GM21381 (cell line): ENCODE data around the gene ARMH1.

ENCODE experiments used
- ATAC-seq: cut with Tn5 transposase; IDR thresholded peaks from one replicate; pipeline ENCODE4 v1.9.1; 2021; ENCODE audit warnings: mild to moderate bottlenecking, moderate library complexity; ENCODE audit not compliant: unreplicated experiment

Gene ARMH1

GRCh38 chr1:44643721-44644334 lies 30.7 kb upstream of the ARMH1 start:
- ATAC-seq: no peak

- no peak for ATAC-seq
These were observed 29.7 kb upstream of the ARMH1 start for GRCh38 chr1:44644806-44645205.

DNA sequence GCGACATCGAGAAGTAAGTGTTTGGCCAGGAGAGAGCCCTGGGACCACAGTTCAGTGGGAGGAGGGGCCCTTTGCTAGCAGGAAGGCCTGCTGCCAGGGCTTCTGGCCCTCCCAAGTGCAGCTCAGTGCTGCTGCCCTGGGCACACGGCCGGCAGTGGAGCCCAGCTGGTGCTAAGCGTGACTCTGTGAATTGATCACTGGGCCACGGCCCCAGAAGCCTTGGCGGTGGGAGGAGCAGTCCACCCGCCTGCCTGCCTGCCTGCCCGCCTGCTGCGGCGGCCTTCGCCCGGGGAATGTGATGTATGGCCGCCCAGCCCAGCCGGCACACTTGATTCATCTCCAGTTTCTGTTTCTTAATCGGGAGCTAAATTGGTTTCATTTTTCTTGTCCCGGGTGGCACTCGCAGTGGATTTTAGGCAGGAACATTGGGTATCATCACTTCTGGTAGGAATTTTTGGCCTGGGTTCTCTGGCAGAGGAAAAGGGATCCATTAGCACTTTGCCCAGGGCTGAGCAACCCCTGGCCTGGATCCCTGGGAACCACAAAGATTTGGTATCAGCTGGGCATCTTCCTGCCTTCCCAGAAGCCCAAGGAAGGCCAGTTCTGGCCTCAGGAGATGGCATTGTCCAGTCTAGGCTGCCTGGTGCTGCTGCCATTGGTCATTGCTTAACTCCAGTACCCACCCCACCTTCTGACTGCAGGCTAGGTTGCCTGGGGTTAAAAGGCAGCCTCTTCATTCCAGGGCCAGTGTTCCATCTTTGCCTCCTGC lies 28.9 kb upstream of the ARMH1 start:
- ATAC-seq: no peak

DNA sequence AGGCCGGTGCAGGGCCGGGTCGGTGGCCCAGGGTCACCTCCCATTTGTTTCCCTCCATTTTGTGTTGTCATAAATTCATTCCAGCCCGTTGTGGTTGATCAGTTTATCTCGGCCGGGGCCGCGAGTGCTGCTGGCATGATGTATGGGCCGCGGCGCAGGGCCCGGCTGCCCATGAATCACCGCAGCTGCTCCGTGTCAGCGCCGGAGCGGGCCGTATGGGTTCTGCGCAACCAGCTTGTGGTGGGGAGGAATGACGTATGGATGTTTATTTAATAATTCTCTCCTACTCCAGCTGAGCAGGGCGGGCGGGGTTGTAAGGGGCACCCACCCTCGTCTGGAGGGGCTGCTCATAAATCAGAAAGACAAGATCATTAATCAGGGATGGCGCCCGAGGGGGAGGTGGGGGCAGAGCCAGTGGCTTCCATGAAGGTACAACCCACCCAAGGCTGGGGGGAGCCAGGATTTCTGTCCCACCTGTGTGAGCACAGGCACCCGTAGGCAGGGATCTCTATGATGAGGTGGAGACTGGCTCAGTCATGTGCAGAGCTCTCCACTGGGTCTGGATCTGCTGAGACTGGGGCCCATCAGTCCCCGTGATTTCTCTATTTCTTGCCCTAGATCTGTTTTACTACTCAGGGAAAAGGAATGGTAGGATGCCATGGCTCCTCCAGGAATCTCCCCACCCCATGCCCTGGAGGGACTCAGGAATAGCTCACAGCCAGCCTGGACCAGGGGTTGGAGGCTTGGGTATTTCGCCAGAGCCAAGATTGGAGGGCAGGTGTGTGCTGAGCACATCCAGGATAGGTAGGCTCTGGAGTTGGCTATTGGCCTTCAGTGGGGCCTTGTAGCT lies 28.0 kb upstream of the ARMH1 start:
- no peak for ATAC-seq

GRCh38 chr1:44647896-44648295 lies 26.6 kb upstream of the ARMH1 start:
- ATAC-seq: no peak

DNA sequence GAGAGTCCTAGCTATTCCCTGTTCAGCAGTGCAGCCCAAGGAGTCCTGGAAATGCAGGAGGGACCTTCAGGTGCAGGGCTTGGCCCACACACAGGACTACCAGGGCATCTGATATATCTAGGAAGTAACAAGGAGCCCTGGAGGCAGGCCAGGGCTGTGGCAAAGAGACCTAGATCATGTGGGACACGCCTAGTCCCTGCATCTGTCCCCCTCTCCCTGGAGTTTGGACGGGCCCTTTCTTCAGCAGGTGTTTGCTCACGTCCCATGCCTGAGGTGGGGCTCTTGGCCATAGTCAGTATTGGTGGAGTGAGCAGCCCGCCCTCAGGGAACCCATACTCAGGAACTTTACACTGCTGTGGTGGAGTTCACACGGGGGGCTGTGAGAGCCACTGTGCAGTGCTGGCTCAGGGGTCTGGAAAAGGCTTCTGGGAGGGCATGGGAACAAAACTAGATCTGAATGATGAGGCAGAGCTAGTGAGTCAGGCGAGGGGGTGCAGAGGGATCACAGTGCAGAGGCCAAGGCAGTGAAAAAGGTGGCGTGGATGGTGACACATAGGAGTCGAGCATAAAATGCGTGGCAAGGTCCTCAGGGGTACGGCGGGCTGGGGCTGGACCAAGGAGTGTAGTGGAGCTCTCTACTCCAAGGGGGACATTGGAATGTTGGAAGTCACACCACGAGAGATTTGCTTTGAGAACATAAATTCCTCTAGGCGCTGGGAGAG lies 25.8 kb upstream of the ARMH1 start:
- ATAC-seq: no peak

DNA sequence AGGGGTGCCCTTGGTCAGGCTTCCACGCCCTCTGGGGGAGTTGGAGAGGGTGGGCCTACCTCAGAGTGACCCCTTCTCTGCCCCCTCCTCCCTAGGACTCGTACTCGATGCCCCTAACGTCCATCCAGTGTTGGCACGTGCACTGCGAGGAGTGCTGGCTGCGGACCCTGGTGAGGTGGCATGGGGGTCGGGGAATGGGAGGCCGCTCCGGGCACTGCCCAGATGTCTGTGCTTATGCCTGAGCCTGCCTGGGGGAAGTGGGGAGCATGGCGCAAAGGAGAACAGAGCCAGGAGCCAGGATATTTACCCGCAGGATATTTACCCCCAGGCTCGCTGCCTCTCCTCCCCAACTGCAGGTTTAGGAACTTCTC lies 24.7 kb upstream of the ARMH1 start:
- no peak for ATAC-seq

GRCh38 chr1:44650159-44650831 lies 24.2 kb upstream of the ARMH1 start:
- ATAC-seq: no peak

GRCh38 chr1:44651069-44651468 lies 23.4 kb upstream of the ARMH1 start:
- no peak for ATAC-seq

- peak; percentile 72 for ATAC-seq
These were observed 21.9 kb upstream of the ARMH1 start for GRCh38 chr1:44652445-44653106.

DNA sequence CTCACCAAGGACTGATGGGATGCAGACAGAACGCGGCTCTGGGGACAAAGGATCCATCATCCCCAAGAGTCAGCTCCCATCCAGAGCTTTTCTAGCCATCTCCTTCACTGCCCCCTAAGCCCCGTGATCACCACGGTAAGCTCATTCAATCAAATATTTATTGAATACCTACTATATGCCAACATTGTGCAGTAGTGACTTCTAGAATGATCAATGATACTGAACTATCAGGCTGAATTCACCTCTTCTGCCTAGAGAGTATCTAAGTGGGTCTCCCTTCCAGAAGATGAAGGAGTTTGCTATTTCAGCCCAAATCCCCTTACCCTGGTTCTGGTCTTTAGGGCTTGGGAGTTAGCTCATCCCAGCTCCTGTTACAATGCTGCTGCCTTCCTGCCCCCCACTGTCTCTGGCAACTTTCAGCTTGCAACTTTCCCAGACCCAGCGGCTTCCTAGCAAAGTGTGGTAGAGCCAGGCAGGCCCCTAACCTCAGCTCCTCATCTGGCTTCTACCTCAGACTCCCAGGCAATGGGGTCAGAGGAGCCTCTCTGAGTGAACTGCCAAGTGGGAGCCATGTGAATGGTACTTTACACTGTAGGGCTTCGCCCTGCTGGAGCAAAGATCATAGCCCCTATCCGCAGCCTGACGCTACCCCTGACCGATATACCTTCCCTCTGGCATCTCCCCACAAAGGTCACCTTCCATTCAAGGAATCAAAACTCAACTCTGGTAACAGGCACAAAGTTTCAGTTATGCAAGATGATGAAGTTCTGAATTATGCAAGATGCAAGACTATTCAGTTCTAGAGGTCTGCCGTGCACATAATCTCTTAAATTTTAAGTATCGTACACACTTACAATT lies 21.2 kb upstream of the ARMH1 start:
- no peak for ATAC-seq

GRCh38 chr1:44654621-44655187 lies 19.8 kb upstream of the ARMH1 start:
- ATAC-seq: no peak

DNA sequence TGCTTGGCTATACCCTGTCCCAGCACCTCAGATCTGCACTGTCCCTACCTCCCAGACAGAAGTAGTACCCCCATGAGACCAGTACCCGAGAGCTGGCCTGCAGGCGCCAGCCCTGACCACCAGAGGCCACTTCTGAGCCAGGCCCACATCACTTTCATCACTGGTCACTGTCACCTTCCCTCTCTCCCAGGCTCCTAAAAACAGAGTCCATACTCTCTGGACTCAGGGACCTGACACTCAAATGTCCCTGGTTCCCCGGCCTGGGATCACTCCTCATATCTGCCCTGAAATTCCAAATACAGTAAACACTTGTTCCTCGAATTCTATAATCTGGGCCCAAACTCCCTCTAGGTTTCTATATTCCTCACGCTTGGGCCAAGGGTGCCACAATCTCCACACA lies 18.9 kb upstream of the ARMH1 start:
- ATAC-seq: no peak

DNA sequence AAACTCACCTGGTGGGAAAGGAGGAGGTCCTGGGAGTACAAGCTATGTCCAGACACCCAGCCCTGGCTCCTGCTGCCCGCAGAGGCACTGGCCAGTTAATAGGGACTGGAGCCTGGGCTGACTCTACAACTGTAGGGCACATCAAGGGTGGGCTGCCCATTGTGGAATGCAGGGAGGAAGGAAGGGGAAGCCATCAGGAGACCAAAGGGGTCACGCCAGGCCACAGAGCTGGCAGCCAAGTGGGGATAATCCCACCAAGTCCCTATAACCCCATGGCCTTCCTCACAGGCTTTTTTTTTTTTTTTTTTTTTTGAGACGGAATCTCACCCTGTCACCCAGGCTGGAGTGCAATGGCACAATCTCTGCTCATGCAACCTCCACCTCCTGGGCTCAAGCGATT lies 14.9 kb upstream of the ARMH1 start:
- ATAC-seq: no peak

GRCh38 chr1:44660176-44660575 lies 14.3 kb upstream of the ARMH1 start:
- ATAC-seq: no peak

DNA sequence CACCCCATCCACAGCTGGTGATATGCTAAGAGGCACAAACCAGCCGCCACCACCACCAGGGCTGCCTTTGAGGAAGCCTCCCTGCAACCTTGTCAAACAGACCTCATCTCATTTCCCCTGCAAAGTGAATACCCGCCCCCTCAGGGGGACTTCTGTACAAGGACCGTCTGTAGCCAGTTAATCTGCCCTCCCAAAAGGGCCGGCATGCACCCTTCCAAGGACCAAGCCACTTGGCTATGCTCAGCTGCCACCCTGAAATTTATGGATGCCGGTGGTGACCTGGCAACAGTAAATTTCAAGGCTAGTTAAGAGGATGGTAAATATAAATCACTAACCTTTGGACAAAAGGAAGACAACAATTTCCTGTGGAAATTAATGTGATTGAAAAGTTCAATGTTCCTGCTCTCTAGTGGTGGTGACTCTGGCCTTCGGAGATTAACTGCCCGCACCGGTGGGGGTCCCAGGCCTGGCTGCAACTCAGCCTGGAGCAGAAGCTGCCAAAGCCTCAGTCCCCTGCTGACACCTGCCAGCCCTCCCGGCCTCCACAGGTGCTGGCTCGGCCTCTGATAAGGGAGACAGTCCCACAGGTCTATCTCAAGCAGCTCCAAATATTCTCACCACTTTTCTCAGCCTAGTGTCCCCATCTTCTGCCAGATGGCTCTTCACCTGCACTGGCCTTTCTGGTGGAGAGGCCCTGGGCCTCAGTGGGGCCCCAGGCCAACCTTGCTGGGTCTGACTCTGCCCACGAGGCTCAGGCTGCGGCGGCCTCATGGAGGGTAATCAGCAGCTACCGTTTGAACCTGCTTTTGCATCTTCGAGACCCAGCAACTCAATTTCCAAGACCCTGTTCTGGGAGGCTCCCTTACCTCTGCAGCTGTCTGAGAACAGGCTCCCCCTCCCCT lies 12.5 kb upstream of the ARMH1 start:
- ATAC-seq: no peak

DNA sequence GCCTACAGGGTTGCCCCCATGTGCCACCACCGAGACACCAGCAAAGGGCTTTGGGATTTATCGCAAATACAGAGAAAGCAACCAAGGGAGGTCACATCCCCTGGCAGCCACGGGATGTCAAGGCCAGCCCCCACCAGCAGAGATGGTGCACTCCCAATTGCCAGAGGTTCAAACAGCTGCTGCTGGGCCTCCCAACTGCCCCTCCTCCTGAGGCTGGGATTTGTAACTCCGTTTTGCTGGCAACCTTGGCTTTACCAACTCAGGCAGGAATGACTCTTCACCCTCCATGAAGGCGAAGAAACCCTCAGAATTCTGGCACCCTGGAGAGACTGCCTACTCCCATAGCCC lies 11.9 kb upstream of the ARMH1 start:
- ATAC-seq: no peak

DNA sequence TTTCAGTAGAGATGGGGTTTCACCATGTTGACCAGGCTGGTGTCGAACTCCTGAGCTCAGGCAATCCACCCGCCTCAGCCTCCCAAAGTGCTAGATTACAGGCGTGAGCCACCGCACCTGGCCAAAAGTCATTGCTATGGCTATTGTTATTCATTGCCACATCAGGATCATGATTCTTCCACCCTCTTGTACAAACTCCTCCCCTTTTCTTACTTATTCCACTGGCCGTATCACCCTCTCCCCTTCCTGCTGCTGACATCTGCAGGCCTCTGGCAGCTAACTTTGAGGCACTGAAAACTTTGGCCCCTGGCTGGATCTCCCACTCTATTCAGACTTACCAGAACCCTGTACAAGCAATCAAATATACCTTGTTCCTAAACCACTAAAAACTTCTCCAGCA lies 11.1 kb upstream of the ARMH1 start:
- ATAC-seq: no peak
